HuH-7.5 (cell line): Measurements from ENCODE around the gene HECW1.
"Not testable (repeated sequence)": the region's sequence is repeated elsewhere in the genome, so short reads cannot be mapped to it uniquely, and the experiment has no call there.

Source experiments
- DNase-seq: peaks from one replicate; pipeline ENCODE4 v3.0.0; 2011; ENCODE audit warnings: low spot score

The HECW1 gene

GRCh38 chr7:43112941-43113621, 634 bp downstream of the HECW1 start:
- peak; percentile 27 for DNase-seq

- peak; percentile 41 for DNase-seq
These were observed 1.4 kb downstream of the HECW1 start for GRCh38 chr7:43113622-43114457.

- no peak for DNase-seq
These were observed 2.0 kb downstream of the HECW1 start for GRCh38 chr7:43114458-43114780.

- no peak for DNase-seq
These were observed 4.0 kb downstream of the HECW1 start for GRCh38 chr7:43116451-43116850.

GRCh38 chr7:43117095-43117494, 4.6 kb downstream of the HECW1 start:
- no peak for DNase-seq

- no peak for DNase-seq
These were observed 5.4 kb downstream of the HECW1 start for GRCh38 chr7:43117861-43118260.

- DNase-seq: no peak
These were observed 5.9 kb downstream of the HECW1 start for GRCh38 chr7:43118313-43118712.

- DNase-seq: no peak
These were observed 7.1 kb downstream of the HECW1 start for GRCh38 chr7:43119371-43120075.

GRCh38 chr7:43121973-43122372, 9.5 kb downstream of the HECW1 start:
- no peak for DNase-seq

- DNase-seq: no peak
These were observed 11.0 kb downstream of the HECW1 start for GRCh38 chr7:43123457-43123856.

GRCh38 chr7:43124388-43124787, 11.9 kb downstream of the HECW1 start:
- no peak for DNase-seq

GRCh38 chr7:43130347-43130746, 17.9 kb downstream of the HECW1 start:
- no peak for DNase-seq

- no peak for DNase-seq
These were observed 22.7 kb downstream of the HECW1 start for GRCh38 chr7:43135129-43135528.

GRCh38 chr7:43136064-43136463, 23.6 kb downstream of the HECW1 start:
- DNase-seq: no peak

- not testable (repeated sequence) for DNase-seq
These were observed 24.8 kb downstream of the HECW1 start for GRCh38 chr7:43137121-43137744.

GRCh38 chr7:43137811-43138210, 25.4 kb downstream of the HECW1 start:
- DNase-seq: no peak

- DNase-seq: no peak
These were observed 26.3 kb downstream of the HECW1 start for GRCh38 chr7:43138710-43139109.

GRCh38 chr7:43139137-43139536, 26.7 kb downstream of the HECW1 start:
- DNase-seq: no peak

- no peak for DNase-seq
These were observed 27.7 kb downstream of the HECW1 start for GRCh38 chr7:43140186-43140585.

- DNase-seq: no peak
These were observed 28.6 kb downstream of the HECW1 start for GRCh38 chr7:43141091-43141490.

GRCh38 chr7:43142703-43143102, 30.3 kb downstream of the HECW1 start:
- DNase-seq: no peak

GRCh38 chr7:43143918-43144589, 31.6 kb downstream of the HECW1 start:
- DNase-seq: no peak
